Chondrocyte (in vitro differentiated cells): Measurements from ENCODE around the gene CARS1. TPM values are rescaled to one million over a fixed set of nuclear protein-coding genes. Genes with fewer than 3 reads are reported as not detected.
A peak's percentile ranks its signal among the peaks of the same experiment; 100 is the strongest.

Source experiments
- DNase-seq: peaks from one replicate; pipeline ENCODE4 v3.0.0; 2021; ENCODE audit warnings: mixed read lengths, low spot score
- H3K27ac Mint-ChIP-seq: one replicate; pipeline ENCODE4 v1.8.0; 2021; ENCODE audit warnings: mild to moderate bottlenecking, moderate library complexity, mixed read lengths; ENCODE audit not compliant: unreplicated experiment
- H3K27me3 Mint-ChIP-seq: 2 replicates; pipeline ENCODE4 v1.8.0; 2021; ENCODE audit warnings: low read depth, mixed read lengths
- H3K36me3 Mint-ChIP-seq: 2 replicates; pipeline ENCODE4 v1.8.0; 2021; ENCODE audit warnings: low read depth, mixed read lengths
- H3K4me1 Mint-ChIP-seq: 2 replicates; pipeline ENCODE4 v1.8.0; 2021; ENCODE audit warnings: low read depth, mild to moderate bottlenecking, mixed read lengths
- H3K4me3 Mint-ChIP-seq: one replicate; pipeline ENCODE4 v1.8.0; 2021; ENCODE audit warnings: mild to moderate bottlenecking, moderate library complexity, mixed read lengths; ENCODE audit not compliant: unreplicated experiment
- H3K9me3 Mint-ChIP-seq: 2 replicates; pipeline ENCODE4 v1.8.0; 2021; ENCODE audit warnings: low read depth, mixed read lengths
- CTCF ChIP-seq: fragments of 200-600 bp; sonication (generic); IDR thresholded peaks from 2 replicates; pipeline ENCODE4 v1.5.0; 2021; ENCODE audit warnings: antibody characterized with exemption, mild to moderate bottlenecking, moderate library complexity
- total RNA-seq: library from RNA; stranded (reverse); gene quantifications from 3 replicates; pipeline ENCODE4 v1.2.1, GENCODE V29; 2021

Gene CARS1
- total RNA-seq, 1 donor from 2014 or later: 106 TPM

- Mint-ChIP-seq H3K27me3 (no peaks in the 10 kb centered on the region), H3K27ac (peak overlapping the region; percentile 100), H3K4me1 (peaks cover 59% of the 10 kb centered on the region), H3K9me3 (no peaks in the 10 kb centered on the region), H3K36me3 (peaks cover 6% of the 10 kb centered on the region), H3K4me3 (peak overlapping the region; percentile 60)
- DNase-seq: peak; percentile 97
- peak; percentile 70 for TF ChIP-seq CTCF
Measured at GRCh38 chr11:3049430-3050243, 7.6 kb downstream of the CARS1 start.

- Mint-ChIP-seq H3K36me3 (peaks cover 10% of the 10 kb centered on the region), H3K4me3 (no peak overlapping the region), H3K4me1 (peaks cover 66% of the 10 kb centered on the region), H3K9me3 (no peaks in the 10 kb centered on the region), H3K27me3 (no peaks in the 10 kb centered on the region), H3K27ac (no peak overlapping the region)
- no peak for TF ChIP-seq CTCF
- peak; percentile 87 for DNase-seq
Measured at GRCh38 chr11:3047637-3048036, 9.6 kb downstream of the CARS1 start.

- H3K27me3 Mint-ChIP-seq: no peaks in the 10 kb centered on the region
- DNase-seq: peak; percentile 47
- H3K27ac Mint-ChIP-seq: peak overlapping the region; percentile 41
- peaks cover 10% of the 10 kb centered on the region for H3K36me3 Mint-ChIP-seq
- H3K4me1 Mint-ChIP-seq: peaks cover 60% of the 10 kb centered on the region
- no peaks in the 10 kb centered on the region for H3K9me3 Mint-ChIP-seq
- H3K4me3 Mint-ChIP-seq: no peak overlapping the region
- no peak for TF ChIP-seq CTCF
Measured at GRCh38 chr11:3046641-3047040, 10.6 kb downstream of the CARS1 start.

- Mint-ChIP-seq H3K4me3 (no peak overlapping the region), H3K36me3 (peaks cover 13% of the 10 kb centered on the region), H3K27ac (peak overlapping the region; percentile 5), H3K27me3 (no peaks in the 10 kb centered on the region), H3K4me1 (peaks cover 55% of the 10 kb centered on the region), H3K9me3 (no peaks in the 10 kb centered on the region)
- TF ChIP-seq CTCF: peak; percentile 55
- peak; percentile 81 for DNase-seq
Measured at GRCh38 chr11:3046190-3046589, 11.0 kb downstream of the CARS1 start.

GRCh38 chr11:3044915-3045314 lies 12.3 kb downstream of the CARS1 start:
- Mint-ChIP-seq H3K27ac (no peak overlapping the region), H3K4me1 (peaks cover 43% of the 10 kb centered on the region), H3K9me3 (no peaks in the 10 kb centered on the region), H3K4me3 (no peak overlapping the region), H3K36me3 (peaks cover 16% of the 10 kb centered on the region), H3K27me3 (no peaks in the 10 kb centered on the region)
- no peak for DNase-seq
- no peak for TF ChIP-seq CTCF
